HG03354 (cell line): Measurements from ENCODE around the gene TMEM144.
A peak's percentile ranks its signal among the peaks of the same experiment; 100 is the strongest.
"Not testable (repeated sequence)": the region's sequence is repeated elsewhere in the genome, so short reads cannot be mapped to it uniquely, and the experiment has no call there.

Source experiments
- ATAC-seq: cut with Tn5 transposase; IDR thresholded peaks from one replicate; pipeline ENCODE4 v1.9.1; 2021; ENCODE audit warnings: mild to moderate bottlenecking; ENCODE audit not compliant: unreplicated experiment, poor library complexity, severe bottlenecking

TMEM144 gene

DNA sequence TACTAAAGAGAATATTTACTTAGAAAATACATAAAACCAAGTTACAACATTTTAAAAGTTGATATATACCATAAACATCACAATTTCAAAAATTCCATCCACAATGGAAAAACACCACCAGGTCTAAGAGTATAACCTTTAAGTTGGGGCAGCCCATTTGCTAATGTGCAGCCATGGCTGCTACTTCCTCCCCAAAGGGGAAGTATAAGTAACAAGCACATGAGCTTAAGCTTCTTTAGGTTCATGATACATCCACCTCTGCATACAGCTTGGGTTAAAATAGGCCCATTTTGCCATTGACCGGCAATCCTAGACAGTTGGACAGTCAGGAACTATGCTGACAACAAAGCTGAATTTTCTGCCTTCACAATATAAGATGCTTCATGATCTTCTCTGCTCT is 20.9 kb upstream of the TMEM144 start:
- no peak for ATAC-seq

DNA sequence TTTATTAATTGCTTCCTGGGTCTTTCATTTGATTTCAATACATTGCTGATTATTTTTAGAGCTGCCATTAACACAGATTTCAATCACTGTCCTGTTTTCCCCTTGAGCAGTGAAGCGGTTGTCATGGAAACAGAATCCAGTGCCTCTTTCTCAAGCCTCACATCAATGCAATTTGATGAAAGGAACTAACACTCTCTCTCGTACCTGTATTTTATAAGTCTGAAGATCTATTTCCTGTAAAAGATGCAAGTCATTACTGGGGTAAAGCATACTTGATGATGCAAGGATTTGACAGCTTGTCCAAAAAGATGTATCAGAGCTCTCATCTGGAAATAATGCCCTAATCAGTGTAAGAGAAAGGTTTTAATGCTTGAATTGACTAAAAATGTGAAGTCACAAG is 19.6 kb upstream of the TMEM144 start:
- no peak for ATAC-seq

DNA sequence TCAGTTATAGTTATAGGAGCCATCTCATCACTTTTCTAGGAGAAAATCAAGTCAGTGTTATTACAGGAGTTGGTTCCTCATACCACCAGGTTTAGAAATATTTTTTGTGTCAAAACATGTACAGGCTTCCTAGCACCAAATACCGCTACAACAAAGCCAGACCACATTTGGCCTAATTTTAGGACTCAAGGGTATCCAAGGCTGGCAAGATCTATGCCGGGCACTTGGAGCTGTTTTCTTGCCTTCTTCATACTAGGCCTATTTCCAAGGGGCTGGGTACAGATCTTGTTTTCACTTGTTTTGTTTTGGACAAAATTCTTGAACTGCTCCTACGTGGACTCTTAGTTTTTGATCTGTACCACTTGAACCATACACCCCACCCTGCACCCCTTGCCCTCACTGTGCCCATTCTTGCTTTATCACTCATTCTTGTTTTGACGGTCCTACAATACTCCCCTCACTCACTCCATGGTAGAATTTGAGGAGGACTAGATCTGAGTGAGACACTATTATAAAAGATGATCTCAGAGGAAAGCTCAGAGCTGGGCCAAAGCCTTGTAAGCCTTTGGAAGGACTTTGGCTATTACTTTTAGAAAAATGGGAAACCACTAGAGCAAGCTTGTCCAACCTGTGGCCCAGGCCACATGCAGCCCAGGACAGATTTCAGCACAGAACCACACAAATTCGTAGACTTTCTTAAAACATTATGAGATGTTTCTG is 17.7 kb upstream of the TMEM144 start:
- no peak for ATAC-seq

DNA sequence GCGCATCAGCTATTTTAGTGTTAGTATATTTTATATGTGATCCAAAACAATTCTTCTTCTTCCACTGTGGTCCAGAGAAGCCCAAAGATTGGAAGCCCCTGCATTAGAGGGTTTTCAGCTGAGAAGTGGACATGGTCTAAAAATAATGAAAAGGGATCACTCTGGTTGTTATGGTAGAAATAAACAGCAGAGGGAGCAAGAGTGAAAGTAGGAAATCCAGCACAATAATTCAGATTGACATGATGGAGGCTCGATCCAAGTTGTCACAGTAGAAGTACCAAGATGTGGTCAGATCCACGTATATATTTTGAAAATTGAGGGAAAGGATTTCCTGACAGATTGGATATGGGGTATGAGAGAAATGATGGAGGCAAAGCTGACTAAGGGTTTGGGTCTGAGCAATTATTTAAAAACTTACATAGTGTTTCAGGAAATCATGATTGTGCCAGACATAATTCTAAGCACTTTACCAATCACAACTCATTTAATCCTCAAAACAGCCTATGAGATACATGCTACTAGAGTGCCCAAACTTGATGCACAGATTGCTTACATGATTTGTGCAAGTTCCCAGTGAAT is 17.0 kb upstream of the TMEM144 start:
- peak; percentile 78 for ATAC-seq

DNA sequence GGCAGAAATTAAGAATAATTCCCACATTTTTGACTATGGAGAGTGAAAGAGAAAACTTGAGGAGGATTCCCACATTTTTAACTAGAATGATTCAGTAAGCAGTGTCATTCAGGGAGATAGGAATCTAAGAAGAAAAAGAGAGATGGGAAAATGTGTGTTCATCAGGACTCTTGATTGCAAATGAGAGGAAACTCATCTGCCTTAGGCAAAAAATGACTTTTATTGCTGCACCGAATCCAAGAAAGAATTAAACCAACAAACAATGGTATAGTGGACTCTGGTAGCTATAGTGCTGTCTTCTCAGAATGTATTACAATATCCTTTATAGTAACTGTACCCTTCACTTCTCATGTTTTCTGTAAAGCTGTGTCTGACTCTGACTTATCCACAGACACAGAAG is 15.0 kb upstream of the TMEM144 start:
- no peak for ATAC-seq

DNA sequence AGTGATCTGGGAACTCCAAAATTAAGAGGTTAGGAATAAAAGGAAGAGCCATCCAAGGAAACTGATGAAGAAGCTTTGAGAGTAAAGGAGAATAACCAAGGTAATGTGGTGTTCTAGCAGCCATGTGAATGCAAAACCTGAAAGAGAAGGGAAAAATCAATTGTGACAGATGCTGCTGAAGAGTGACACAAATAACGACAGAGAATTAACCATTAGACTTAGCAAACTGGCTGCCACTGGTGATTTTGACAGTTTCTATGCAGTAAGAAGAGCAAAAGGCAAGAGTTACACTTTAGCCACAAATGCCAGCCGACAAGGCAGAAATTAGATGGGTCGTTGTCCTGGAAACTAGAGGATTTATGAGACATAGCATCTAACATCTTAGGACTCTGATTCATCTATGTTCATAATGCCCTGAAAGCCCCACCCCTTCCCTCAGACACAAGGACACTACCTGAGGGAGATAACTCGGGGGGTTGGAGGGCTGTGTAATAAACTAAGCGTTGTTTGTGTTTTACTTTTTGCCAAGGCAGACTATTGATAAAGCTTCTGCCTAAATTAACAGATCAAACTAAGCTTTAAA is 13.0 kb upstream of the TMEM144 start:
- no peak for ATAC-seq

DNA sequence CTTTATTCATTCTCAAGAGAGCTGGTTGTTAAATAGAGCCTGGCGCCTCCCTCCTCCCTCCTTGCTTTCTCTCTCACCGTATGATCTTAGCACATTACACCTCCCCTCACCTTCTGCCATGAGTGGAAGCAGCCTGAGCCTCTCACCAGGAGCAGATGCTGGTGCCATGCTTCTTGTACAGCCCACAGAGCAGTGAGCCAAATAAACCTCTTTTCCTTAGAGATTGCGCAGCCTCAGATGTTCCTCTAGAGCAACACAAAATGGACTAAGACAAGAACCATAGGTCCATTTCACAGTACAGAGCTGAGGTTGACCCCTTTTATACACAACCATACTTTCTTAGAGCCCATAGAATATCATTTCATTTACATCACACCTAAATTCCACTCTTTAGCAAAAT is 10.1 kb upstream of the TMEM144 start:
- ATAC-seq: no peak

DNA sequence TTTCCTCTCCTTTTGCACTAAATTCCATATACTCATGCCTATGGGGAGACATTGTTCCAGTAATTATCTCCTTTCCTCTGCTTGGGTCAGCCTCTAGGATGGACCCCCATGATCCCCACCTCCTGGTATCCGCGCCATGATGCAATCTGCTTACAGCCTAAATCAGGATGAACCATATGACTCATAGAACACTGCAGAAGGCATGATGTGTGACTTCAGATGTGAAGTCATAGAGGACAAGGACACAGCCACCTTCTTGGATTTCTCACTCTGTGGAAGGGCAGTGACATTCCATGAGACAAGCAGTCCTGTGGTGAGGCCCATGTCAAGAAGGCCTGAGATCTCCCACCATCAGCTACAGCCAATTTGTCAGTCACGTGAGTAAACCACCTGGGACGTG is 9.0 kb upstream of the TMEM144 start:
- no peak for ATAC-seq

DNA sequence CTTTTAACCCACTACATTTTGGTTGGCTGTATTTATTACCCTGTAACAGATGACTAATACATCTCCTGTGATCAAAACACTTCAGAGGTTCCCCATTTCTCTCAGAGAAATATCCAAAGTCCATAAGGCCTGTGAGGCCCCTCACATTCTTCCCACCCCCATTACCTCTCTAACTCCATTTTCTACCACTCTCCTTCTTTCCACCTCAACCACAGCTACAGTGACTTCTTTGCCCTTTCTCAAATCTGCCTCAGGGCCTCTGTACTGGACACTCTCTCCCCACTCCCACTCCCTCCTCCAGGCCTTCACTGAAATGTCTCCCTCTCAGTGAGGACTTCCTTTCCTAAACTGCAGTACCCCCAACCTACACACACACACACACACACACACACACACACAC is 8.4 kb upstream of the TMEM144 start:
- no peak for ATAC-seq

DNA sequence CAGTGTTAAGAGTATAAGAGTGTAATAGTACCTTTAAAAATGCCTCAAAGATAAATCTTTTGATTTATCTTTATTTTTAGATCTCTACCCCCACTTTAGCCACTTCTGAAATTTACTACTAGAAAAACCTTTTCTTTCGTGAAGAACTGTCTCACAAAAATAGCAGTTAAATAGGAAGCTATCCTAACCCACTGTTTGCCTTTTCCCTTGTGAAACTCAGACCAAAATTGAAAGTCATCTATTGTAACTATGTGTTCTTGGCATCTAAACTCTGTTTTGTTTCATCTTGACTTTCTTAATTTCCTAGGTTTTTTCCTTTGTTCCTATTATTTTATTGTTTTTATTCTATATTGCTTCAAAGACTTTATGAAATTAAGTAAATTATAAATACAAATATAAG is 7.8 kb upstream of the TMEM144 start:
- ATAC-seq: no peak

DNA sequence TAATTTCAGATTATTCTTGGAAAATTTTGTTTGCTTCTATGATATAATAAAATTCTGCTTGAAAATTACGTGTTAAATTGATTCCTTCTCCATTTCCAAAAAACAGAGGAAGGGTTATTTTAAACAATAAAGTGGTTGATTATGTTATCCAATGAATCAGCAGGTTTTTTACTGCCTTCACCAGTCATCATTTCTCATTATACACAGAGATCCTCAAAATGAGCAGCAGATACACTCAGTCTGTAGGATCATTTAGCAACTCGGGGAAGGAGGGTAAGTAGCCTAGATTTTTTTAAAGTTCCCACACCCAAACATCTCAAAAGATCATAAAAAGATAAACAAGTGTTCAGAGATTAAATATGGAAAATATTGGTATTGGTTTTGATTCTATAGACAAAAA is 6.8 kb upstream of the TMEM144 start:
- ATAC-seq: no peak

DNA sequence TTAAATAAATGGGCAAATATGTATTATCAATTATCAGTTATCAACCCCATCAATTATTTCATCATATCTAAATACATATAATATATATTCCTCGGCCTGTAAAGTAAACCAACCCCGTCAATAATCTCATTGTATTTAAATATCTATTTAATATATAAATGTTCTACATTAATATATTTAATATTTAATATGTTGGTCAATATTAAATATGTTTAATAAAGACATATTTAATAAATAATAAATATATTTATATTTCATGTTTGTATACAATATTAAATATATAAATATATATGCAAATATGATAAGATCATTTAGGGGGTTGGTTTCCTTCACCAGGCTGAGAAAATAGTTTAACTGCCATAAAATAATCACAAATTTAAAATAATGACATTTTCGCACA is 6.4 kb upstream of the TMEM144 start:
- ATAC-seq: no peak

DNA sequence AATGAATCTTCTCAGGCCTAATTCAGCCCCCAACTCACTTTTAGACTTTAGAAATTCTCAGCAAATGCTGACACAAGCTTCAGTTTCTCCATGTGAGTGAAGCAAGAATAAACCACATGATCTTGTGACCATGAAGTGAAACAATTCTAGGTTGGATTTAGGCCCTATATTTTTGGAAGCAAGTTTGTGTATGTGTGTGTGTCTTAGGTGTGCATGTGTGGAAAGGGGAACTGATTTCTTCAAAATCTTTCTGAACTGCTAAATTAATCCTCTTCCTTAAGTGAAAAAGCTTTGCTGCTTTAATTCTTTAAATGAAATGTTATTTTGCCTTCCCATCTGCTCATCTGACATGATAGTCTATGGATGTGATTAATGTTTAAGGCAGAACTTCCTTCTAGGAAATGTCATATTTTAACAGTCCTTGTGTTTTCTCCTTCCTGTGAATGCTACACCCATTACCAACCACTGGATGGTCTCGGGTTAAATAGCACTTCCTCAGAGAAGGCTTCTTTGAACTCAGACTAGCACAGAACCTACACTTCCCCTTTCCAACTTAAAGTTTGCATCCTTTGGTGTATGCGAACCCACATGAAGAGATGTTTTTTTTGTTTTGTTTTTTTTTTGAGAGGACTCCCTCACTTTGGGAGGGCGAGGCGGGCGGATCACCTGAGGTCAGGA is 1.2 kb upstream of the TMEM144 start:
- ATAC-seq: peak; percentile 55

DNA sequence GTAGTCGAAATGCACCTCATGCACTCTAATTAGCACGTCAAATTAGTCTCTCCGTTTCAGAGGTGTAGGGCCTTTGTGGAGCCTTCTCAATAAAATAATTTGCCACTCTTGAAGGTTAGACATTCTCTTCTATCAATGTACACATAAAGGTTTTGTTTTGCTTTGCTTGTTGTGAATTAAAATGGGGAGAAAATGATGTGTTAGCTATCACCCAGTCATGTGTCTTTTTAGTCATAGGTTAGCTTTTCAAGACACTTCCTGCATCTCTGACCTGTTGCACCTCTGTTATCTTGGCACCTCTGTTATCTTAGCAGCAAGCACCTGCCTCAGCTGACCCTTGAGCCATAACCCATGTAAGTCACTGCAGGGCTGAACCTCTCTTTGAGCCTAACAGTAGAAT is 936 bp downstream of the TMEM144 start:
- peak; percentile 30 for ATAC-seq

DNA sequence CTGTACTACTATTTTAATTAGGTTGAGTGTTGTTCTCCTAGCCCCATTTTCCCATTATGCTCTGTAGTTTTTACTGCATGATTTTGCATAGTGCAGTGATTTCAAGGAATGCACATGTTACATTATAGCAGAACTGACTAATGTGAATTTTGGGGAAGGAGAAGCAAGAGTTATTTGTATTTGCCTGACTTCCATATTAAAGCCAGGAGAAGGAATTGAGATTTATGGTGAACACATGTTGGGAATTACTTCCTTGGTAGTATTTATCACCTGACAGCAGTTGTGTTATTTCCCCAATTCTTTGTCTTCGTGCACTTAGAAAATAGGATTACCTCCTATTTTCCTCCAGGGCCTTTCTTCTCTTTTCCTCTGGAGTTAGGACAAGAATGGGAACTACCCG is 3.2 kb downstream of the TMEM144 start:
- ATAC-seq: no peak

DNA sequence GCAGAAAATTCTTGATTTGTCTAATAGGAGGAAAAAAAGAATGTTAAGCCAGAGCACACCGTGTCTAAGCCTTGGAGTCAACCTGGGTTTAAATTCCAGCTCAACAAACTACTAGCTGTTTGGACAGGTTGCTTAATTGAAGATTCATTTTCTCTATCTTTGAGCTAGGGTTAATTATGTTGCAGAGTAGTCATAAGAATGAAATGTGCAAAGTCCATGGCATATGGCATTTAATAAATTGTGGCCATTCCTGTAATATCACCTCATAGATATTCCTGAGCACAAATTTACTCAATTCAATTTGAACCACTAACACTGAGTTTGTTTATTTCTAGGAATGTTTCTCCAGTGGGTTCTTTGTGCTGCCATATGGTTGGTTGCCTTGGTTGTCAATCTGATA is 4.6 kb downstream of the TMEM144 start:
- no peak for ATAC-seq

DNA sequence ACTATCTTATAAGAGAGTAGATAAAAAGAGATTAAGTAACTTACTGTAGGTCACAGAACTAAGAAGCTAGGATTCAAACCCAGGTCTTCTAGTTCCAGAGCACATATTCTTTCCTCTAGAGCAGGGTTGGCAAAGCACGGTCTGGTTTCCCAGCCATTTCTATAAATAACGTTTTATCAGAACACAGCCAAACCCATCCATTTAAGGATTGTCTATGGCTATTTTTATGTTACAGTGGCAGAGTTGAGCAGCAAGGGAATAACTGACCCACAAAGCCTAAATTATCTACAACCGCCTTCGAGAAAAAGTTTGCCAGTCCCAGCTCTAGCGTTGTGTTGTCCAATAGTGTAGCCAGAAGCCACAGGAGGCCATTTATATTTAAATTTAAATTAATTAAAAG is 7.5 kb downstream of the TMEM144 start:
- no peak for ATAC-seq

DNA sequence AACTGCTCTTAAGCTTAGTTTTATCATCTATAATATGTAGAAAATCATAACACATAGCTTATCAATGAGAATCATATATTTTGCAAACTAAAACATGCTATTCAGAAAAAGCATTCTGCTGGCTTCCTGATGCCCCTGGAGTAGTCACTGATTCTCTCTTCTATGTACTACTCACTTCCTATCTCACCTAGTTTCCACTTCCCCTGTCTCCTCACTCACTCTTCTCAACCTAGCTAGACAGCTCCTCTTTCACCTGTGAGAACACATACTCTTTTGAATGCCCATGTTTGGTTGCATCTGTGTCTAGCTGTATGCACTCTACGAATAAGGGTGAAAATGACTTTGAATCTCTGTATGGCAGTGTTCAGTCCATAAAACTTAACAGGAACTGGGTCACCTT is 9.3 kb downstream of the TMEM144 start:
- no peak for ATAC-seq

DNA sequence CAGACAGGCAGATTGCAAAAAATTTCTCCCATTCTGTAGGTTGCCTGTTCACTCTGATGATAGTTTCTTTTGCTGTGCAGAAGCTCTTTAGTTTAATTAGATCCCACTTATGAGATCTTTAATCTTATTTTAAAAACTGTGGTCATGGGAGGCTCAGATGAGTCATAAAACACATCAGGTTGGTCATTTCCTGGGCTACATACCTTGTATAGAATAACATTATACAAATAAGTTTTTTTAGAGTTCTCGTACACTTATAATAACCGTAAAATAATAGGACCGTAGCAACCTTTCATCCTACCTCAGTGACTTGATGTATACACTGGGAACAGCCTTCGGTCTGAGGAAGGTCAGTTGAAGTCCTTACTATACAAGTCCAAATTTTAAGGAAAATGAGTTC is 14.0 kb downstream of the TMEM144 start:
- ATAC-seq: not testable (repeated sequence)

DNA sequence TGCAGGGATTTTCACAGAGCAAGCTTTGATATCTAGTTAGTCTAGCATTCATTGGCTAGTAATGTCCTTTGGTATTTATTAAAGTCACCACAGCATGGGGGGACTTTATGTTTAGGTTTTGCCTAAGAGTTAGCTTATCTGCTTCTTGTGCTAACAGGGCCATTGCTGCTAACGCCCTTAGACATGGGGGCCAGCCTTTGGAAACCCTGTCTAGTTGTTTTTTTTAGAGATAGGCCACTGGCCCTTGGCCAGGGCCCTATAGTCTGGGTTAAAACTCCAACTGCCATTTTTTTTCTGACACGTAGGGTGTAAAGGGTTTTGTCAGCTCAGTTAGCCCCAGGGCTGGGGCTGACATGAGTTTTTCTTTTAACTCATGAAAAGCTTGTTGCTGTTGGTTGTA is 14.7 kb downstream of the TMEM144 start:
- ATAC-seq: not testable (repeated sequence)

DNA sequence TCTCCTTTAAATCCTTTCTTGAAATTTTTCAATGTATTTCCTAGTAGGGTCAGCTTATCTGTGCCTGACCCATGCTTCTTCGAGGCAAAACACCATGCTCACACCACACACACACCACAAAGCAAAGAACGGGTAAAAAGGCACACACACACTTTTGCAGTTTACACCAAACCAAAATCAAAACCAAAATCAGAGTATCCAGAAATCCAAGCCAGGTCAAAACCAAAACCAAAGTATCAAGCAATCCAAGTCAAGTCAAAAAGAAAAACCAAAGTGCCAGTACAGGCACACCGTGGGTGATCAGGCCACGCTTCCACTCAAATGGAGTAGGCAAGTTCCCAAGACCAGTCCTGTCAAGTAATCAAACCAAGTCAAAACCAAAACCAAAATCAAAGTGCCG is 17.6 kb downstream of the TMEM144 start:
- ATAC-seq: not testable (repeated sequence)
